ENCODE results near the gene DTX1.

DNA sequence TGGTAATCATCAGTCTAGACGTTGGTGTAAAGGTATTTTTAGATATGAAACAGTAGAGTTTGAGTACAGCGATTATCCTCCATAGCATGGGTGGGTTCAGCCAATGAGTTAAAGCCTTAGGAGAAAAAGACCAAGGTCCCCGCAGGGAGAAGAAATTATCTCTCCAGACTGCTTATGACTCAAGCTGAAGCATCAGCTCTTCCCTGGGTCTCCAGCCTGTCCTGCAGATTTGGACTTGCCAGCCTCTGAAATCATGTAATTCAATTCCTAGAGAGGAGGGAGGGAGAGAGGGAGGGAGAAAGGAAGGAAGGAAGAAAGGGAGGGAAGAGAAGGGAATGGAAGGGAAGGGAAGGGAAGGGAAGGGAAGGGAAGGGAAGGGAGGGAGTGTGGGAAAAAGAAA is 12.0 kb upstream of the DTX1 start:
- TF ChIP-seq, protein P1, sequence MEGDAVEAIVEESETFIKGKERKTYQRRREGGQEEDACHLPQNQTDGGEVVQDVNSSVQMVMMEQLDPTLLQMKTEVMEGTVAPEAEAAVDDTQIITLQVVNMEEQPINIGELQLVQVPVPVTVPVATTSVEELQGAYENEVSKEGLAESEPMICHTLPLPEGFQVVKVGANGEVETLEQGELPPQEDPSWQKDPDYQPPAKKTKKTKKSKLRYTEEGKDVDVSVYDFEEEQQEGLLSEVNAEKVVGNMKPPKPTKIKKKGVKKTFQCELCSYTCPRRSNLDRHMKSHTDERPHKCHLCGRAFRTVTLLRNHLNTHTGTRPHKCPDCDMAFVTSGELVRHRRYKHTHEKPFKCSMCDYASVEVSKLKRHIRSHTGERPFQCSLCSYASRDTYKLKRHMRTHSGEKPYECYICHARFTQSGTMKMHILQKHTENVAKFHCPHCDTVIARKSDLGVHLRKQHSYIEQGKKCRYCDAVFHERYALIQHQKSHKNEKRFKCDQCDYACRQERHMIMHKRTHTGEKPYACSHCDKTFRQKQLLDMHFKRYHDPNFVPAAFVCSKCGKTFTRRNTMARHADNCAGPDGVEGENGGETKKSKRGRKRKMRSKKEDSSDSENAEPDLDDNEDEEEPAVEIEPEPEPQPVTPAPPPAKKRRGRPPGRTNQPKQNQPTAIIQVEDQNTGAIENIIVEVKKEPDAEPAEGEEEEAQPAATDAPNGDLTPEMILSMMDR (IDR thresholded peaks at IDR 0.05 in 4 of 5, conservative IDR thresholded peaks at IDR 0.05 in 1 of 5): no peak
- no peak for TF ChIP-seq POLR2A (IDR thresholded peaks at IDR 0.05)
